Prostate gland (tissue), 2 donors: ENCODE measurements around the gene ZNF232. TPM values are rescaled to one million over a fixed set of nuclear protein-coding genes. Genes with fewer than 3 reads are reported as not detected.

ENCODE experiments used
- DNase-seq: peaks from one replicate; pipeline ENCODE4 v3.0.0-alpha.2; 2019; ENCODE audit warnings: low spot score
- H3K27ac ChIP-seq, 2 donors: fragments of 200-600 bp; sonication (generic); 2 replicates each; pipeline ENCODE4 v1.5.1; 2017 to 2019
- H3K27me3 ChIP-seq: fragments of 200-600 bp; sonication (generic); replicated peaks from 2 replicates; pipeline ENCODE4 v1.5.1; 2019; ENCODE audit not compliant: insufficient read depth
- H3K36me3 ChIP-seq, 2 donors: fragments of 200-600 bp; sonication (generic); 1 replicate in 1 of 2; 2 replicates in 1 of 2; pipeline versions ENCODE4 v1.5.1 to v1.8.1; 2017 to 2019
- H3K4me1 ChIP-seq: fragments of 200-600 bp; sonication (generic); replicated peaks from 2 replicates; pipeline ENCODE4 v1.5.1; 2019
- H3K4me3 ChIP-seq, 2 donors: fragments of 200-600 bp; sonication (generic); 2 replicates each; pipeline ENCODE4 v1.5.1; 2017 to 2019
- H3K9me3 ChIP-seq: fragments of 200-600 bp; sonication (generic); 2 replicates; pipeline ENCODE4 v1.5.1; 2017
- POLR2A ChIP-seq: fragments of 450-650 bp; IDR thresholded peaks from one replicate; pipeline ENCODE4 v1.6.1; 2016; ENCODE audit warnings: antibody characterized with exemption, mild to moderate bottlenecking
- POLR2AphosphoS5 ChIP-seq: sonication (generic); formaldehyde crosslinking; IDR thresholded peaks from one replicate; pipeline ENCODE4 v1.6.1; 2017; ENCODE audit warnings: antibody characterized with exemption
- WGBS: methylation state at CpG from one replicate; pipeline ENCODE4 v1.1.5; 2018; 5-methylcytosine and 5-hydroxymethylcytosine counted together
- intact Hi-C: fragments of 100-400 bp; cut with DNase I; formaldehyde crosslinking; loops from one replicate; pipeline ENCODE4 v1.14.2; 2022
- total RNA-seq, 2 donors: library from RNA; depleted of rRNA; stranded (reverse); fragments of >200 nt; gene quantifications; one replicate each; pipeline ENCODE4 v1.1.0, GENCODE V29; 2016
- TF ChIP-seq, protein P1 (sequence below), 4 experiments: fragments of 200-600 bp in 2 of 4; fragments of 450-650 bp in 2 of 4; sonication (generic) in 2 of 4; IDR thresholded peaks; 1 replicate in 3 of 4; 2 replicates in 1 of 4; pipeline ENCODE4 v1.5.1; 2016 to 2019; ENCODE audit warnings: antibody characterized with exemption in 4 of 4, mild to moderate bottlenecking in 2 of 4, moderate library complexity in 2 of 4

Gene ZNF232
- total RNA-seq, 2 donors from 2014 or later, result 14.3 TPM

DNA sequence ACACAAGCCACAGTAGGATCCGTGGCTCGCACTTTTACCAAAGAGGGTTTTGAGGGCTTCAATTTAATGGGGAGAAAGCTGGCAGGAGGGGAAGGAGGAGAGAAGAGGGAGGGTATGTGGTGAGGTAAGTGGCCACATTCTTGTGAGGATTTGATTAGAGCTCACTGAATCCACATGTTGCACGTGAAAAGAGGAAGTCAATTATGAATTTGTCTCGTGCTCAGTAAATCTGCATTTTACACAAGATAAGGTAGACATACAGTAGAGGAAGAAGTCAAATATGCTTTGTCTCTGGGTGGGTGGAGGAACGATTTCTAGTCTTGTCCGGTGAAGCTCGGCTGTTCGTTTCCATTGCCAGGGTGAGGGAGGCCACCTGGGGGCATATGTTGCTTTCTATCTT, 862 bp downstream of the ZNF232 start:
- Histone ChIP-seq H3K4me1 (no peaks in the 10 kb centered on the region), H3K36me3 (no peaks in the 10 kb centered on the region), H3K4me3 (peak overlapping the region; percentile 77 to 82), H3K9me3 (no peaks in the 10 kb centered on the region), H3K27me3 (peaks cover 7% of the 10 kb centered on the region), H3K27ac (no peak overlapping the region)
- intact Hi-C loops, result no loop called here
- DNase-seq, result no peak
- 18% methylated on average over 8 of the region's 8 CpGs for WGBS
- no peak for TF ChIP-seq POLR2AphosphoS5
- TF ChIP-seq, protein P1, sequence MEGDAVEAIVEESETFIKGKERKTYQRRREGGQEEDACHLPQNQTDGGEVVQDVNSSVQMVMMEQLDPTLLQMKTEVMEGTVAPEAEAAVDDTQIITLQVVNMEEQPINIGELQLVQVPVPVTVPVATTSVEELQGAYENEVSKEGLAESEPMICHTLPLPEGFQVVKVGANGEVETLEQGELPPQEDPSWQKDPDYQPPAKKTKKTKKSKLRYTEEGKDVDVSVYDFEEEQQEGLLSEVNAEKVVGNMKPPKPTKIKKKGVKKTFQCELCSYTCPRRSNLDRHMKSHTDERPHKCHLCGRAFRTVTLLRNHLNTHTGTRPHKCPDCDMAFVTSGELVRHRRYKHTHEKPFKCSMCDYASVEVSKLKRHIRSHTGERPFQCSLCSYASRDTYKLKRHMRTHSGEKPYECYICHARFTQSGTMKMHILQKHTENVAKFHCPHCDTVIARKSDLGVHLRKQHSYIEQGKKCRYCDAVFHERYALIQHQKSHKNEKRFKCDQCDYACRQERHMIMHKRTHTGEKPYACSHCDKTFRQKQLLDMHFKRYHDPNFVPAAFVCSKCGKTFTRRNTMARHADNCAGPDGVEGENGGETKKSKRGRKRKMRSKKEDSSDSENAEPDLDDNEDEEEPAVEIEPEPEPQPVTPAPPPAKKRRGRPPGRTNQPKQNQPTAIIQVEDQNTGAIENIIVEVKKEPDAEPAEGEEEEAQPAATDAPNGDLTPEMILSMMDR (IDR thresholded peaks at IDR 0.05), result no peak

DNA sequence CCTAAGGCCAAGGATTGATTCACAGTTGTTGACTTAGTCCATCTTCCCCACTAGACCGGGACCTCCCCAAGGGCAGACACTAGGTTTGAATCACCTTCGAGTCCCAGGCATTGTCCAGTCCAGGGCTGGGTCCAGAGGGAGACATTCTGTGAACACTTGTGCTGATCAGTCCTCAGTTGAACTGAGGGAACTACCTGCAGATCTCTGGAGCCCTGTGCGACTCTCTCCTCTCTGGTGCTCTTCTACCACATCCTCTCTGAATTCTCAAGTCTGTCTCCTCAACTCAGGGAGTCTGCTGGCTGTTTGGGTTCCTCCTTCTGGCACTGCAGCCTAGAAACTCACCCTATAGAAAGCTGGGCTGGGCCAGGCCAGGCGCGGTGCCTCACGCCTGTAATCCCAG, 10.8 kb downstream of the ZNF232 start:
- intact Hi-C loops, result no loop called here
- Histone ChIP-seq H3K36me3 (no peaks in the 10 kb centered on the region), H3K9me3 (no peaks in the 10 kb centered on the region), H3K27me3 (no peaks in the 10 kb centered on the region), H3K4me1 (no peaks in the 10 kb centered on the region), H3K4me3 (no peak overlapping the region), H3K27ac (no peak overlapping the region)
- WGBS, result 81% methylated on average over 6 of the region's 6 CpGs
- TF ChIP-seq, protein P1 (IDR thresholded peaks at IDR 0.05), result no peak
- TF ChIP-seq POLR2A (no peak), POLR2AphosphoS5 (no peak)
- no peak for DNase-seq

DNA sequence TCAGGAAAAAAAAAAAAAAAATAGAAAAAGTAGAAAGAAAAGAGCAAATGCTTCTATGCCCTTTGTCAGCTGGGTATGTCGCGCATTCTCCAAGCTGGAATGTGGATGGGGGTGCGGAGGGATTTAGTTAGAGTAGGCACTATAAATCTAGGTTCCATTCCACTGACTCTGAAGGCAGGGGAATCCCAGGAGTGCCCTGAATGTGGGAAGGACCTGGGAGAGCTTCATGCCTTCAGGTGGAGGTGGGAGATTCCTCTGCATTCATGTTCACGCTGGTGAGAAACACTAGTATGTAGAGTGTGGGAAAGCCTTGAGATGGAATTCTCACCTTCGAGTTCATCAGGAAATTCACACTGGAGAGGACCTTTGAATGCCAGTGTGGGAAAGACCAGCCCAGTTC, 12.4 kb downstream of the ZNF232 start:
- no peak for DNase-seq
- intact Hi-C loops, result no loop called here
- Histone ChIP-seq H3K4me3 (no peak overlapping the region), H3K9me3 (no peaks in the 10 kb centered on the region), H3K36me3 (no peaks in the 10 kb centered on the region), H3K27ac (no peak overlapping the region), H3K27me3 (no peaks in the 10 kb centered on the region), H3K4me1 (no peaks in the 10 kb centered on the region)
- 91% methylated on average over 5 of the region's 5 CpGs for WGBS
- TF ChIP-seq POLR2A (no peak), POLR2AphosphoS5 (no peak)
- TF ChIP-seq, protein P1 (IDR thresholded peaks at IDR 0.05), result no peak

DNA sequence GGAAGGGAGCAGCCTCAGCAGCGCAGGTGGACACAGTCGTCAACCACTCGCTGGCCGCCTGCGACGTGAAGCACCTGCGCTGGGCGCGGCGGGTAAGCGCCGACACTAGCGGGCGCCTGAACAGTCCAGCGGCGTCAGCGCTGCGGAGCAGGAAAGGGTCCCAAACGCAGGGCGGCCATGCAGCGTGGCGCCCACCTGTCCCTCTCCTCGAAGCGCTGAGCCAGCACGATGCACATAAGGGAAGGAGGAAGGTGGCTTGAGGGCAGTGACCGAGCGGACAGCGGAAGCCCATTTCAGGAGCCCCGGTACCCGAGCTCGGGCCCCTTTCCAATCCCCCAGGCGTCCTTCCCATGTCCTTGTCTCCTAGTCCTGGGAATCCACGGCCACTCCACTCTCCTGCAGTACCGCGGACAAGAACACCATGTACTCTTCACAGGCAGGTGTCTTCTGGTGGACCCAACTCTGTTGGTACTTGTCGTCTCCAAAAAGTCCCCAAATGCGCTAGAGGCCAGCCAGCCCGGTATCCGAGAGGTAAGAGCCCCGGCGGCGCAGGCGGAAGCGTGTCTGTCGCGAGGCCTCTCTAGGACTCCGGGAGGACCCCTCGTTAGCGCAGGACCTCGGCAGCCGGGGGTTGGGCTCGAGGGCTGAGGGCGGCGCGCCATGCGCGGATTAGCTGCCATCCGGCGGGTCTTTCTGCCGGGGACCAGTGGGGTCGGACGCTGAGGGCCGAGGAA, 14.4 kb downstream of the ZNF232 start:
- intact Hi-C loops, result no loop called here
- no peaks in the 10 kb centered on the region for H3K9me3 ChIP-seq
- DNase-seq, result peak; percentile 60

More for the DNA sequence above, 14.4 kb downstream of the ZNF232 start:
- peak overlapping the region in 1 of 2 donors; percentile 12 for H3K27ac ChIP-seq
- H3K4me3 ChIP-seq, result peak overlapping the region; percentile 34 to 38
- H3K27me3 ChIP-seq, result no peaks in the 10 kb centered on the region
- no peaks in the 10 kb centered on the region for H3K36me3 ChIP-seq
- H3K4me1 ChIP-seq, result no peaks in the 10 kb centered on the region
- 2% methylated on average over 62 of the region's 63 CpGs for WGBS
- TF ChIP-seq, protein P1 (IDR thresholded peaks at IDR 0.05), result no peak
- peak; percentile 44 for TF ChIP-seq POLR2AphosphoS5
